ENCODE measurements around the gene FSIP1. TPM values are rescaled to one million over a fixed set of nuclear protein-coding genes. Genes with fewer than 3 reads are reported as not detected.
A peak's percentile ranks its signal among the peaks of the same experiment; 100 is the strongest.

The FSIP1 gene
- total RNA-seq, 4 donors from 2014 or later = 0.94 to 3.2 (median 2.0) TPM

- Histone ChIP-seq H3K36me3 (no peaks in the 10 kb centered on the region), H3K9me3 (no peaks in the 10 kb centered on the region), H3K27me3 (no peaks in the 10 kb centered on the region), H3K4me3 (no peak overlapping the region), H3K4me1 (peaks cover 0 to 19% (median 4%) of the 10 kb centered on the region in 3 donors), H3K27ac (no peak overlapping the region)
- ATAC-seq = no peak
- no peak for TF ChIP-seq POLR2AphosphoS5 (IDR thresholded peaks at IDR 0.05)
- TF ChIP-seq CTCF (IDR thresholded peaks at IDR 0.05) = peak; percentile 76 to 84 (median 80)
- 33 to 48% methylated on average over 2 of the region's 2 CpGs for WGBS, 2 donors (ENCODE audit: low coverage in 1 of 2)
Measured at GRCh38 chr15:39756806-39757522, 25.7 kb downstream of the FSIP1 start.

GRCh38 chr15:39752991-39753390 is 29.6 kb downstream of the FSIP1 start:
- H3K9me3 ChIP-seq = no peaks in the 10 kb centered on the region
- H3K27me3 ChIP-seq = no peaks in the 10 kb centered on the region
- peaks cover 0 to 30% (median 6%) of the 10 kb centered on the region in 3 donors for H3K4me1 ChIP-seq
- H3K27ac ChIP-seq = peak overlapping the region in 2 of 4 donors; percentile 41 to 62
- H3K36me3 ChIP-seq = no peaks in the 10 kb centered on the region
- no peak overlapping the region for H3K4me3 ChIP-seq
- TF ChIP-seq CTCF (IDR thresholded peaks at IDR 0.05) = no peak
- TF ChIP-seq POLR2AphosphoS5 (IDR thresholded peaks at IDR 0.05) = peak; percentile 25
- 10 to 29% methylated on average over 1 of the region's 1 CpG for WGBS, 2 donors (ENCODE audit: low coverage in 1 of 2)
- ATAC-seq = no peak

GRCh38 chr15:39752246-39752645 is 30.4 kb downstream of the FSIP1 start:
- H3K4me3 ChIP-seq = no peak overlapping the region
- H3K27ac ChIP-seq = peak overlapping the region; percentile 18 to 65 (median 52)
- peaks cover 0 to 38% (median 6%) of the 10 kb centered on the region in 3 donors for H3K4me1 ChIP-seq
- H3K9me3 ChIP-seq = no peaks in the 10 kb centered on the region
- no peaks in the 10 kb centered on the region for H3K36me3 ChIP-seq
- H3K27me3 ChIP-seq = no peaks in the 10 kb centered on the region
- no peak for ATAC-seq
- TF ChIP-seq POLR2A (IDR thresholded peaks at IDR 0.05) = no peak

GRCh38 chr15:39748276-39748675 is 34.4 kb downstream of the FSIP1 start:
- no peak for ATAC-seq
- H3K27ac ChIP-seq = peak overlapping the region; percentile 18 to 60 (median 38)
- H3K4me1 ChIP-seq = peaks cover 0 to 35% (median 6%) of the 10 kb centered on the region in 3 donors
- no peaks in the 10 kb centered on the region for H3K27me3 ChIP-seq
- TF ChIP-seq POLR2A (IDR thresholded peaks at IDR 0.05) = no peak
- TF ChIP-seq POLR2AphosphoS5 (IDR thresholded peaks at IDR 0.05) = no peak
- no peak for TF ChIP-seq EP300 (IDR thresholded peaks at IDR 0.05)
- no peak for TF ChIP-seq CTCF (IDR thresholded peaks at IDR 0.05)
- 12 to 19% methylated on average over 2 of the region's 2 CpGs for WGBS, 2 donors (ENCODE audit: low coverage in 1 of 2)
- no peak overlapping the region for H3K4me3 ChIP-seq
- no peaks in the 10 kb centered on the region for H3K9me3 ChIP-seq
- no peaks in the 10 kb centered on the region for H3K36me3 ChIP-seq

- no peak for ATAC-seq
- no peaks in the 10 kb centered on the region for H3K36me3 ChIP-seq
- H3K9me3 ChIP-seq = no peaks in the 10 kb centered on the region
- TF ChIP-seq EP300 (IDR thresholded peaks at IDR 0.05) (no peak), POLR2AphosphoS5 (IDR thresholded peaks at IDR 0.05) (no peak), POLR2A (IDR thresholded peaks at IDR 0.05) (no peak), CTCF (IDR thresholded peaks at IDR 0.05) (no peak)
- no peaks in the 10 kb centered on the region for H3K27me3 ChIP-seq
- H3K27ac ChIP-seq = peak overlapping the region in 3 of 4 donors; percentile 21 to 60 (median 54)
- H3K4me1 ChIP-seq = peaks cover 0 to 32% (median 2%) of the 10 kb centered on the region in 3 donors
- no peak overlapping the region for H3K4me3 ChIP-seq
Measured at GRCh38 chr15:39747326-39747725, 35.3 kb downstream of the FSIP1 start.

All from gastroesophageal sphincter (tissue), 4 donors.